K562 (cell line): ENCODE results near the gene DHX40.

Source experiments
- CTCF ChIP-seq, 3 experiments: IDR thresholded peaks in 2 of 3; conservative IDR thresholded peaks in 1 of 3; 2 replicates each; pipeline ENCODE4 v1.5.1; 2011 to 2012; ENCODE audit warnings: low read length in 3 of 3, mild to moderate bottlenecking in 3 of 3, control low read depth in 2 of 3, improper control_type of control experiment in 1 of 3, inconsistent platforms in 1 of 3, low read depth in 1 of 3, mixed read lengths in 1 of 3, moderate library complexity in 1 of 3; ENCODE audit not compliant: insufficient read depth in 2 of 3
- EP300 ChIP-seq: IDR thresholded peaks from 2 replicates; pipeline ENCODE4 v1.6.1; 2012; ENCODE audit warnings: low read length, improper control_type of control experiment
- NR3C1 ChIP-seq: sonication (generic); formaldehyde crosslinking; IDR thresholded peaks from 2 replicates; pipeline ENCODE4 v1.8.1; 2022; ENCODE audit warnings: missing genetic modification reagents
- PTTG1 ChIP-seq: fragments of 450-650 bp; IDR thresholded peaks from 2 replicates; pipeline ENCODE4 v1.6.1; 2016; ENCODE audit warnings: low read depth, mild to moderate bottlenecking, missing genetic modification characterization, missing compliant biosample characterization
- ZZZ3 ChIP-seq: fragments of 450-650 bp; IDR thresholded peaks from 2 replicates; pipeline ENCODE4 v1.6.1; 2016; ENCODE audit warnings: antibody characterized with exemption, mild to moderate bottlenecking, moderate library complexity

- no peak for TF ChIP-seq PTTG1 (tag)
- no peak for TF ChIP-seq NR3C1
- no peak for TF ChIP-seq CTCF (IDR thresholded peaks at IDR 0.05 in 2 of 3, conservative IDR thresholded peaks at IDR 0.05 in 1 of 3; ENCODE audit: insufficient read depth in 2 of 3, low read depth in 1 of 3, low read length in 3 of 3)
- no peak for TF ChIP-seq ZZZ3
- TF ChIP-seq EP300: no peak
Observed at GRCh38 chr17:59620518-59621259, 55.3 kb downstream of the DHX40 start.
